ENCODE data around the gene BPIFA1.

Gene BPIFA1

GRCh38 chr20:33237989-33238388 is 2.2 kb downstream of the BPIFA1 start:
- Histone ChIP-seq H3K4me3 (ENCODE audit: low read depth, low read length) (no peak overlapping the region), H3K79me2 (no peaks in the 10 kb centered on the region), H2AFZ (no peak overlapping the region), H3K27me3 (ENCODE audit: control insufficient read depth, insufficient read depth, low read length) (no peaks in the 10 kb centered on the region), H3K4me2 (ENCODE audit: low read length) (no peak overlapping the region), H3K27ac (no peak overlapping the region), H3K9ac (no peak overlapping the region), H3K4me1 (no peaks in the 10 kb centered on the region), H3K36me3 (ENCODE audit: control insufficient read depth, insufficient read depth, low read length) (no peaks in the 10 kb centered on the region), H3K9me3 (ENCODE audit: control insufficient read depth, low read length) (no peaks in the 10 kb centered on the region)
- no peak for TF ChIP-seq CTCF (IDR thresholded peaks at IDR 0.05)

DNA sequence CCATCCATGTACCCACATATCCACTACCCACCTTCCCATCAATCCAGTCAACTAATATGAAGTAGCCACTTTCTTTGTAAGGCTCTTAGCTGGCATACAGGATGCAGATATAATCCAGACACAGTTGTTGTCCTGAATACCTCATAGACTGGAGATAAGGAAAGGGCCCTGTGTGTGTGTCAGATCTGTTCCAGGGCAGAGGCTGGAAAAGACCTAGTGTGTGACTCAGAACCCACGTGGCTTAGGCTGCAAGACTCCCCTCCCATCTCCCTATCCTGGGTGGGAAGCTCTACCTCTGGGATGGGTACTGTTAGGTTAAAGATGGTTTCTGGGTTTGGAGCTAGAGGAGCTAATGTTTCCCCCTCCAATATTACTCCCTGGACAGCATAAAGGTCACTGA is 3.6 kb downstream of the BPIFA1 start:
- no peaks in the 10 kb centered on the region for H3K36me3 ChIP-seq (ENCODE audit: control insufficient read depth, insufficient read depth, low read length)
- H3K79me2 ChIP-seq: no peaks in the 10 kb centered on the region
- TF ChIP-seq CTCF (IDR thresholded peaks at IDR 0.05): no peak
- no peak overlapping the region for H3K9ac ChIP-seq
- H3K27ac ChIP-seq: no peak overlapping the region
- no peaks in the 10 kb centered on the region for H3K4me1 ChIP-seq
- no peaks in the 10 kb centered on the region for H3K9me3 ChIP-seq (ENCODE audit: control insufficient read depth, low read length)
- H2AFZ ChIP-seq: no peak overlapping the region
- H3K4me3 ChIP-seq (ENCODE audit: low read depth, low read length): no peak overlapping the region
- no peak overlapping the region for H3K4me2 ChIP-seq (ENCODE audit: low read length)
- H3K27me3 ChIP-seq (ENCODE audit: control insufficient read depth, insufficient read depth, low read length): no peaks in the 10 kb centered on the region

DNA sequence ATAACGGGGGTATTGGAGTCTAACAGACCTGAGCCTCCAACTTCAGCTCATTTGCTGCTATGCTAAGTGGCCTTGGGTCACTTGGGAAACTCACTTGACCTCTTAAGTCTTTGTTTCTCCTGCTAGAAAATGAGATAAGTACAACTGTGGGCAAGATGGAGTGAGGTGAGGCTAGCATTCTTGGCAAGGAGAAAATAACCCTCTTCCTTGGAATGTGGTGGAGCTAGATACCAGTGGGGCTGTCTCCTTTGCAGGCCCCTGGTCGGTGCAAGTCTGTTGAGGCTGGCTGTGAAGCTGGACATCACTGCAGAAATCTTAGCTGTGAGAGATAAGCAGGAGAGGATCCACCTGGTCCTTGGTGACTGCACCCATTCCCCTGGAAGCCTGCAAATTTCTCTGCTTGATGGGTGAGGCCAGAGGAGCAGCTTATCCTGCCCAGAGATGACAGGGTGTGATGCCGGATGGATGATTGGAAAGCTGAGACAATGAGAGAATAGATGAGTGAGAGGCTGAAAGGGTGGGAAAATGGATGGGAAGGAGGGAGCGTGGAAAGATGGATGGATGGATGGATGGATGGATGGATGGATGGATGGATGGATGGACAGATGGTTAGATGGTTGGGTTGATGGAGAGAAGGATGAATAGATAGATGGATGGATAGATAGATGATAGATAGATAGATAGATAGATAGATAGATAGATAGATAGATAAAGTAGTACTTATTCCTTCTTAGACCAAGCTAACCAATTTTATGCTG is 4.4 kb downstream of the BPIFA1 start:
- Histone ChIP-seq H3K27ac (no peak overlapping the region), H3K36me3 (ENCODE audit: control insufficient read depth, insufficient read depth, low read length) (no peaks in the 10 kb centered on the region), H3K4me2 (ENCODE audit: low read length) (no peak overlapping the region), H3K79me2 (no peaks in the 10 kb centered on the region), H3K9me3 (ENCODE audit: control insufficient read depth, low read length) (no peaks in the 10 kb centered on the region), H3K4me3 (ENCODE audit: low read depth, low read length) (no peak overlapping the region), H2AFZ (no peak overlapping the region), H3K4me1 (no peaks in the 10 kb centered on the region), H3K9ac (no peak overlapping the region), H3K27me3 (ENCODE audit: control insufficient read depth, insufficient read depth, low read length) (no peaks in the 10 kb centered on the region)
- no peak for TF ChIP-seq CTCF (IDR thresholded peaks at IDR 0.05)

GRCh38 chr20:33240923-33241322 is 5.1 kb downstream of the BPIFA1 start:
- H3K4me3 ChIP-seq (ENCODE audit: low read depth, low read length): no peak overlapping the region
- H2AFZ ChIP-seq: no peak overlapping the region
- H3K79me2 ChIP-seq: no peaks in the 10 kb centered on the region
- no peak overlapping the region for H3K4me2 ChIP-seq (ENCODE audit: low read length)
- no peaks in the 10 kb centered on the region for H3K36me3 ChIP-seq (ENCODE audit: control insufficient read depth, insufficient read depth, low read length)
- TF ChIP-seq CTCF (IDR thresholded peaks at IDR 0.05): no peak
- H3K4me1 ChIP-seq: no peaks in the 10 kb centered on the region
- H3K27me3 ChIP-seq (ENCODE audit: control insufficient read depth, insufficient read depth, low read length): no peaks in the 10 kb centered on the region
- H3K27ac ChIP-seq: no peak overlapping the region
- H3K9me3 ChIP-seq (ENCODE audit: control insufficient read depth, low read length): no peaks in the 10 kb centered on the region
- H3K9ac ChIP-seq: no peak overlapping the region
